B cell (primary cell): ENCODE results near the gene HOXB6. TPM values are rescaled to one million over a fixed set of nuclear protein-coding genes. Genes with fewer than 3 reads are reported as not detected.

Source experiments
- ATAC-seq: fragments of 200-7000 bp; cut with Tn5 transposase; one replicate; pipeline ENCODE4 v1.10.0; 2021; ENCODE audit warnings: low read depth, mild to moderate bottlenecking, moderate number of reproducible peaks, moderate library complexity
- CTCF ChIA-PET: fragments of 350-600 bp; sonication (Branson Sonifier 250); formaldehyde crosslinking; loops from one replicate; lab custom pipeline; 2021; ENCODE audit warnings: antibody characterized with exemption, inconsistent platforms; lab: Charles Lee
- POLR2A ChIA-PET: fragments of 350-600 bp; sonication (Branson Sonifier 250); formaldehyde crosslinking; loops from one replicate; lab custom pipeline; 2021; ENCODE audit warnings: antibody characterized with exemption; lab: Charles Lee
- DNase-seq: peaks from one replicate; pipeline ENCODE4 v3.0.0; 2013
- H2AFZ ChIP-seq: 2 replicates; pipeline ENCODE4 v1.6.1; 2012; ENCODE audit warnings: mild to moderate bottlenecking, low read depth, low read length; ENCODE audit not compliant: insufficient read depth, poor library complexity, severe bottlenecking
- H3K27ac ChIP-seq, 2 donors: 1 replicate in 1 of 2; 2 replicates in 1 of 2; pipeline ENCODE4 v1.5.1; 2012 to 2013; ENCODE audit warnings: low read length in 2 of 2, mild to moderate bottlenecking in 2 of 2, moderate library complexity in 1 of 2
- H3K27me3 ChIP-seq, 4 experiments: fragments of 200-600 bp in 1 of 4; sonication (generic) in 1 of 4; replicated peaks in 1 of 4; 1 replicate in 2 of 4; 2 replicates in 2 of 4; pipeline versions ENCODE4 v1.6.1 to v1.7.0; 2013 to 2016; ENCODE audit warnings: low read length in 3 of 4, mild to moderate bottlenecking in 2 of 4, mixed read lengths in 1 of 4, moderate library complexity in 1 of 4; ENCODE audit not compliant: insufficient read depth in 4 of 4, control insufficient read depth in 3 of 4; ENCODE audit errors: control extremely low read depth in 1 of 4
- H3K36me3 ChIP-seq, 2 experiments: replicated peaks in 1 of 2; 1 replicate in 1 of 2; 2 replicates in 1 of 2; pipeline versions ENCODE4 v1.6.1 to v1.7.1; 2013; ENCODE audit warnings: low read length in 1 of 2; ENCODE audit not compliant: insufficient read depth in 2 of 2, control insufficient read depth in 1 of 2; ENCODE audit errors: control extremely low read depth in 1 of 2, extremely low read depth in 1 of 2
- H3K4me1 ChIP-seq, 2 donors: fragments of 200-600 bp in 1 of 2; sonication (generic) in 1 of 2; 1 replicate in 1 of 2; 2 replicates in 1 of 2; pipeline versions ENCODE4 v1.5.1 to v1.6.1; 2013 to 2017; ENCODE audit warnings: low read length in 2 of 2; ENCODE audit not compliant: control insufficient read depth in 2 of 2, insufficient read depth in 2 of 2
- H3K4me2 ChIP-seq: replicated peaks from 2 replicates; pipeline ENCODE3; 2012; ENCODE audit warnings: mild to moderate bottlenecking, low read depth, low read length; ENCODE audit not compliant: poor library complexity, severe bottlenecking
- H3K4me3 ChIP-seq, 5 experiments: fragments of 200-600 bp in 1 of 5; sonication (generic) in 1 of 5; 1 replicate in 3 of 5; 2 replicates in 2 of 5; pipeline versions ENCODE4 v1.5.1 to v1.7.0; 2011 to 2016; ENCODE audit warnings: low read length in 4 of 5, mild to moderate bottlenecking in 4 of 5, low read depth in 2 of 5, control low read depth in 1 of 5, moderate library complexity in 1 of 5; ENCODE audit not compliant: insufficient read depth in 1 of 5; ENCODE audit errors: control extremely low read depth in 1 of 5, extremely low read depth in 1 of 5
- H3K79me2 ChIP-seq: fragments of 200-600 bp; sonication (generic); one replicate; pipeline ENCODE4 v1.6.0; 2016; ENCODE audit warnings: low read length; ENCODE audit not compliant: control insufficient read depth, insufficient read depth
- H3K9ac ChIP-seq: fragments of 200-600 bp; sonication (generic); 2 replicates; pipeline ENCODE4 v1.6.1; 2017; ENCODE audit warnings: mild to moderate bottlenecking, low read length, moderate library complexity
- H3K9me3 ChIP-seq, 3 donors: one replicate each; pipeline versions ENCODE4 v1.6.1 to v1.7.1; 2013; ENCODE audit warnings: low read length in 2 of 3; ENCODE audit not compliant: control insufficient read depth in 2 of 3, insufficient read depth in 1 of 3; ENCODE audit errors: control extremely low read depth in 1 of 3
- H4K20me1 ChIP-seq: 2 replicates; pipeline ENCODE4 v1.6.0; 2012; ENCODE audit warnings: mild to moderate bottlenecking, low read length; ENCODE audit not compliant: insufficient read depth, control insufficient read depth, poor library complexity, severe bottlenecking
- H3K27ac Mint-ChIP-seq: one replicate; pipeline ENCODE4 v1.8.0; 2021; ENCODE audit warnings: mixed read lengths
- H3K27me3 Mint-ChIP-seq: one replicate; pipeline ENCODE4 v1.8.0; 2021; ENCODE audit warnings: mixed read lengths
- H3K4me1 Mint-ChIP-seq: one replicate; pipeline ENCODE4 v1.8.0; 2021; ENCODE audit warnings: mixed read lengths
- H3K4me3 Mint-ChIP-seq: one replicate; pipeline ENCODE4 v1.8.0; 2021; ENCODE audit warnings: mixed read lengths
- H3K9me3 Mint-ChIP-seq: one replicate; pipeline ENCODE4 v1.8.0; 2022; ENCODE audit warnings: mixed read lengths; ENCODE audit not compliant: insufficient read depth
- CTCF ChIP-seq: fragments of 200-600 bp; IDR thresholded peaks from one replicate; pipeline ENCODE4 v1.8.0; 2022; ENCODE audit warnings: antibody characterized with exemption, mild to moderate bottlenecking
- EZH2 ChIP-seq: IDR thresholded peaks from 2 replicates; pipeline ENCODE4 v1.6.1; 2012; ENCODE audit warnings: borderline replicate concordance, low read depth, mild to moderate bottlenecking, moderate library complexity, low read length; ENCODE audit not compliant: insufficient read depth, poor library complexity, severe bottlenecking
- WGBS: methylation state at CpG from one replicate; pipeline ENCODE4 v1.1.5; 2013; ENCODE audit warnings: missing lambda C conversion rate; ENCODE audit not compliant: insufficient coverage; 5-methylcytosine and 5-hydroxymethylcytosine counted together
- intact Hi-C: fragments of 100-400 bp; cut with micrococcal nuclease; formaldehyde crosslinking; loops from one replicate; pipeline ENCODE4 v1.10.0; 2022
- polyA plus RNA-seq: library from polyadenylated mRNA; depleted of rRNA; stranded (reverse); fragments of >200 nt; gene quantifications from 2 replicates; pipeline ENCODE4 v1.2.3, GENCODE V29; 2012
- total RNA-seq, 2 donors: library from RNA; stranded (reverse); fragments of 120-200 nt in 1 of 2; gene quantifications; 1 replicate in 1 of 2; 2 replicates in 1 of 2; pipeline versions ENCODE4 v1.2.3 to v1.2.4, GENCODE V29; 2013 to 2022

Gene HOXB6
- total and polyA plus RNA-seq, 2 donors (not counting 1 experiment from before 2014, with no cell fraction given): 0.10 TPM; not detected in 1

GRCh38 chr17:48563385-48563838 lies 41.4 kb downstream of the HOXB6 start:
- ChIA-PET CTCF (interaction anchor here (0.6 to 0.7 kb wide), 3 partner anchors 79 to 301 kb away, joined by 3 read pairs; no protein-coding TSS in a partner anchor), POLR2A (no interaction called here)
- no peak overlapping the region for H3K4me2 ChIP-seq
- no peaks in the 10 kb centered on the region for H3K36me3 ChIP-seq
- H3K27me3 ChIP-seq: peaks cover 0 to 47% (median 15%) of the 10 kb centered on the region in 4 experiments
- H3K27me3 Mint-ChIP-seq: peaks cover 19% of the 10 kb centered on the region
- H3K27ac ChIP-seq: no peak overlapping the region
- TF ChIP-seq CTCF (no peak), EZH2 (no peak)
- no peak overlapping the region for H2AFZ ChIP-seq
- WGBS: 87% methylated on average over 3 of the region's 6 CpGs
- H3K4me3 ChIP-seq: no peak overlapping the region
- H3K79me2 ChIP-seq: no peaks in the 10 kb centered on the region
- no peaks in the 10 kb centered on the region for H4K20me1 ChIP-seq
- intact Hi-C loops: no loop called here
- DNase-seq: no peak
- no peak overlapping the region for H3K27ac Mint-ChIP-seq
- no peak overlapping the region for H3K4me3 Mint-ChIP-seq
- H3K4me1 ChIP-seq: peaks cover 1 to 2% of the 10 kb centered on the region in 2 donors
- peaks cover 0 to 3% (median 0%) of the 10 kb centered on the region in 3 donors for H3K9me3 ChIP-seq
- H3K9ac ChIP-seq: no peak overlapping the region
- peaks cover 6% of the 10 kb centered on the region for H3K4me1 Mint-ChIP-seq
- no peak for ATAC-seq
- H3K9me3 Mint-ChIP-seq: no peaks in the 10 kb centered on the region

GRCh38 chr17:48562934-48563333 lies 41.9 kb downstream of the HOXB6 start:
- POLR2A ChIA-PET: no interaction called here

More at GRCh38 chr17:48562934-48563333, 41.9 kb downstream of the HOXB6 start:
- CTCF ChIA-PET: interaction anchor here (0.6 kb wide), 2 partner anchors 78 to 1938 kb away, joined by 3 to 7 read pairs; no protein-coding TSS in a partner anchor
- Histone ChIP-seq H3K79me2 (no peaks in the 10 kb centered on the region), H3K4me1 (no peaks in the 10 kb centered on the region), H3K36me3 (no peaks in the 10 kb centered on the region), H3K27me3 (peaks cover 0 to 47% (median 11%) of the 10 kb centered on the region in 4 experiments), H3K4me2 (no peak overlapping the region), H3K9me3 (peaks cover 0 to 3% (median 0%) of the 10 kb centered on the region in 3 donors), H3K9ac (no peak overlapping the region), H3K27ac (no peak overlapping the region), H4K20me1 (no peaks in the 10 kb centered on the region), H2AFZ (no peak overlapping the region), H3K4me3 (no peak overlapping the region)
- intact Hi-C loops: no loop called here
- Mint-ChIP-seq H3K4me3 (no peak overlapping the region), H3K27ac (no peak overlapping the region), H3K27me3 (peaks cover 19% of the 10 kb centered on the region), H3K4me1 (peaks cover 3% of the 10 kb centered on the region), H3K9me3 (no peaks in the 10 kb centered on the region)
- whole genome bisulfite sequencing: 97% methylated on average over 3 of the region's 5 CpGs
- ATAC-seq (no peak), DNase-seq (no peak)
- TF ChIP-seq EZH2 (no peak), CTCF (no peak)
